HepG2 (cell line): Measurements from ENCODE around the gene INAFM2. TPM values are rescaled to one million over a fixed set of nuclear protein-coding genes. Genes with fewer than 3 reads are reported as not detected.

Source experiments
- FOXA1 ChIP-seq, 2 experiments: fragments of 450-650 bp in 1 of 2; sonication (generic) in 1 of 2; formaldehyde crosslinking in 1 of 2; IDR thresholded peaks; 2 replicates each; pipeline versions ENCODE4 v1.4.0 to v1.6.1; 2016 to 2020; ENCODE audit warnings: missing genetic modification reagents in 1 of 2
- FOXK1 ChIP-seq: sonication (generic); formaldehyde crosslinking; IDR thresholded peaks from 2 replicates; pipeline ENCODE4 v1.4.0; 2020; ENCODE audit warnings: low read depth, missing genetic modification reagents, borderline replicate concordance
- NR3C1 ChIP-seq: sonication (generic); formaldehyde crosslinking; IDR thresholded peaks from 2 replicates; pipeline ENCODE4 v1.4.0; 2020; ENCODE audit warnings: missing genetic modification reagents
- PTBP1 ChIP-seq: fragments of 200-400 bp; formaldehyde crosslinking; IDR thresholded peaks from 2 replicates; pipeline ENCODE4 v1.6.1; 2018; ENCODE audit warnings: low read length, low read depth; ENCODE audit not compliant: poor library complexity, severe bottlenecking
- RNF2 ChIP-seq: fragments of 450-650 bp; conservative IDR thresholded peaks from 2 replicates; pipeline ENCODE4 v1.6.1; 2016; ENCODE audit warnings: low read depth
- ZNF20 ChIP-seq: sonication (generic); formaldehyde crosslinking; IDR thresholded peaks from 2 replicates; pipeline ENCODE4 v1.4.0; 2020; ENCODE audit warnings: mild to moderate bottlenecking, moderate library complexity, missing genetic modification reagents
- ZSCAN30 ChIP-seq: sonication (generic); formaldehyde crosslinking; IDR thresholded peaks from 2 replicates; pipeline ENCODE4 v1.5.0; 2020; ENCODE audit warnings: mild to moderate bottlenecking, missing genetic modification reagents
- polyA plus RNA-seq, 8 experiments: library from polyadenylated mRNA; depleted of rRNA in 3 of 8; stranded (reverse) in 7 of 8; unstranded in 1 of 8; fragments of >200 nt; fragmentation: Illumina TruSeq in 4 of 8; extraction: Trizol in 4 of 8; gene quantifications; 2 replicates each; pipeline versions ENCODE4 v1.2.1 to v1.2.3, GENCODE V29; 2011 to 2016; ENCODE audit warnings: low read depth in 4 of 8, missing spikeins in 1 of 8, mixed read lengths in 1 of 8; ENCODE audit not compliant: insufficient read depth in 1 of 8
- total RNA-seq, 5 experiments: library from RNA; depleted of rRNA; stranded (reverse); fragments of >200 nt; fragmentation: Illumina TruSeq; extraction: Trizol; gene quantifications; 2 replicates each; pipeline ENCODE4 v1.2.3, GENCODE V29; 2016; ENCODE audit warnings: low read depth in 1 of 5
- TF ChIP-seq, protein P1 (sequence below): sonication (generic); formaldehyde crosslinking; IDR thresholded peaks from 2 replicates; pipeline ENCODE4 v1.4.0; 2020; ENCODE audit warnings: mild to moderate bottlenecking, missing genetic modification reagents
- TF ChIP-seq, protein P2 (sequence below): sonication (generic); formaldehyde crosslinking; IDR thresholded peaks from 2 replicates; pipeline ENCODE4 v1.4.0; 2020; ENCODE audit warnings: missing genetic modification reagents
- TF ChIP-seq, protein P3 (sequence below): IDR thresholded peaks from 2 replicates; pipeline ENCODE4 v1.6.1; 2016; ENCODE audit warnings: missing genetic modification reagents, missing compliant biosample characterization
- TF ChIP-seq, protein P4 (sequence below): sonication (generic); formaldehyde crosslinking; IDR thresholded peaks from 2 replicates; pipeline ENCODE4 v1.8.1; 2023; ENCODE audit warnings: mild to moderate bottlenecking, missing genetic modification reagents, borderline replicate concordance
- TF ChIP-seq, protein P5 (sequence below): sonication (generic); formaldehyde crosslinking; IDR thresholded peaks from 2 replicates; pipeline ENCODE4 v1.4.0; 2020; ENCODE audit warnings: missing genetic modification reagents

Gene INAFM2
- total and polyA plus RNA-seq, 2 of the 13 experiments (the other 11 are each of a cell fraction or from before 2014, with no cell fraction given) = 5.5 to 6.5 TPM

DNA sequence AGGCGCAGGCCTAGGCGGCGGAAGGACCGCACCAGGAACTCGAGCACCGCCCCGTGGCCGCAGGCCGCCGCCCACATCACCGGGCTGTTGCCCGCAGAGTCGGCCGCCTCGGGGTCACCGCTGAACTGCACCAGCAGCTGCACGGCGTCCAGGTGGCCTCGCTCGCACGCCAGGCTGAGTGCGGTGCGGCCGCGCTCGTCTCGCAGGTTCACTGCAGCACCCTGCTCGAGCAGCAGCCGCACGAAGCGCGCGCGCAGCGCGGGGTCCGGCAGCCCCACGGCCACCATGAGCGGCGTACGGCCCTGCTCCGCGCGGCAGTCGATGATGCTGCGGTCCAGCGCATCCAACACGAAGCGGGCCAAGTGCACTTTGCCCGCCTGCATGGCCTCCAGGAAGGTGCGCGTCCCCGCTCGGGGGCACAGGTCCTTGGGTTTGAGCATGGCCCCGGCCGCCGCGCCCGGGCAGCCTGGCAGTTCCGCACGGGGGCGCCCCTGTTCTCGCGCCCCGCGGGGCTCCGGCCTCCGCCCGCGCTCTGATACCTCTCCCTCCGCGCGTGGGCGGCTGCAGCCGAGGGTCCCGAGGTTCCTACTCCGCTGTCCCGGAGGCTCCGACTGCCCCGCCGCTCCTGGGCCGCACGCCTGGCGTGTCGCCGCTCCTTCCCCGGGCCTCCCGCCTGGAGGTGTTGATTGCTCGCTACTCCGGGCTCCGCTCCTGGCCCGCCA, 41.2 kb upstream of the INAFM2 start (continued):
- TF ChIP-seq, protein P1, sequence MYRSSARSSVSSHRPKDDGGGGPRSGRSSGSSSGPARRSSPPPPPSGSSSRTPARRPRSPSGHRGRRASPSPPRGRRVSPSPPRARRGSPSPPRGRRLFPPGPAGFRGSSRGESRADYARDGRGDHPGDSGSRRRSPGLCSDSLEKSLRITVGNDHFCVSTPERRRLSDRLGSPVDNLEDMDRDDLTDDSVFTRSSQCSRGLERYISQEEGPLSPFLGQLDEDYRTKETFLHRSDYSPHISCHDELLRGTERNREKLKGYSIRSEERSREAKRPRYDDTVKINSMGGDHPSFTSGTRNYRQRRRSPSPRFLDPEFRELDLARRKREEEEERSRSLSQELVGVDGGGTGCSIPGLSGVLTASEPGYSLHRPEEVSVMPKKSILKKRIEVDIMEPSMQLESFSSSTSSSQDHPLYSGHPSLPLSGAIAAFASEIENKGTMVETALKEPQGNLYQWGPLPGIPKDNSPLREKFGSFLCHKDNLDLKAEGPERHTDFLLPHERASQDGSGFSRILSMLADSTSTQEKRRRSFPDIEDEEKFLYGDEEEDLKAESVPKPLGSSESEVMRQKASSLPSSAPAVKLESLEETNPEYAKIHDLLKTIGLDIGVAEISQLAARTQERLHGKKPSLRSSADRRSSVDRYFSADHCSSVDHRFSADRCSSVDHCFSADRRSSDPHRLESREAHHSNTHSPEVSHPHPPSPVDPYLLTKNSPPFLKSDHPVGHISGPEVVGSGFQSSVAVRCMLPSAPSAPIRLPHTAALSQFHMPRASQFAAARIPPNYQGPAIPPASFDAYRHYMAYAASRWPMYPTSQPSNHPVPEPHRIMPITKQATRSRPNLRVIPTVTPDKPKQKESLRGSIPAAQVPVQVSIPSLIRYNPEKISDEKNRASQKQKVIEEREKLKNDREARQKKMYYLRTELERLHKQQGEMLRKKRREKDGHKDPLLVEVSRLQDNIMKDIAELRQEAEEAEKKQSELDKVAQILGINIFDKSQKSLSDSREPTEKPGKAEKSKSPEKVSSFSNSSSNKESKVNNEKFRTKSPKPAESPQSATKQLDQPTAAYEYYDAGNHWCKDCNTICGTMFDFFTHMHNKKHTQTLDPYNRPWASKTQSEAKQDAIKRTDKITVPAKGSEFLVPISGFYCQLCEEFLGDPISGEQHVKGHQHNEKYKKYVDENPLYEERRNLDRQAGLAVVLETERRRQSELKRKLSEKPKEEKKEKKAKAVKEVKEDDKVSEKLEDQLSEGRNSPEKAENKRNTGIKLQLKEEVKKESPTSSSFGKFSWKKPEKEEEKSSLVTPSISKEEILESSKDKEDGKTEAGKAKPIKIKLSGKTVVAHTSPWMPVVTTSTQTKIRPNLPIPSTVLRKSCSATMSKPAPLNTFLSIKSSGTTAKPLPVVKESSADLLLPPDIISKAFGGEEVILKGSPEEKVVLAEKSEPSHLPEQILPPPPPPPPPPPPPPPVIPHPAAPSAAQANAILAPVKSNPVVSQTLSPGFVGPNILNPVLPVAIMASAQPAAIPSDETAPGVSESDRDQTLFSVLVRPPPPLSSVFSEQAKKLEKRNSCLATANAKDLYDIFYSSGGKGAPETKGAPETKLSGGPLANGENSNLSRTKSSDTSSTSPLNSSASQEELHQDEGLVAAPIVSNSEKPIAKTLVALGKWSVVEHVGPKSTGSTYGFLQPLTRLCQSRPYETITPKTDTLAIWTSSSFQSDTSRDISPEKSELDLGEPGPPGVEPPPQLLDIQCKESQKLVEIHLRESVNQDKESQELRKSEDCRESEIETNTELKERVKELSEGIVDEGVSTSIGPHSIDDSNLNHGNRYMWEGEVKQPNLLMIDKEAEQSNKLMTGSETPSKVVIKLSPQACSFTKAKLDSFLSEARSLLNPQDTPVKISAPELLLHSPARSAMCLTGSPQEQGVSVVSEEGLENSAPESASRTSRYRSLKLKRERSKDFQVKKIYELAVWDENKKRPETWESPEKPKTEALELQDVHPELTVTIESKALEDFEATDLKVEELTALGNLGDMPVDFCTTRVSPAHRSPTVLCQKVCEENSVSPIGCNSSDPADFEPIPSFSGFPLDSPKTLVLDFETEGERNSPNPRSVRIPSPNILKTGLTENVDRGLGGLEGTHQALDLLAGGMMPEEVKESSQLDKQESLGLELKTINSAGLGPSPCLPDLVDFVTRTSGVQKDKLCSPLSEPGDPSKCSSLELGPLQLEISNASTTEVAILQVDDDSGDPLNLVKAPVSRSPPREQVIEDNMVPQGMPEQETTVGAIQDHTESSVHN (CRISPR knock-in tag) = no peak
- TF ChIP-seq, protein P2, sequence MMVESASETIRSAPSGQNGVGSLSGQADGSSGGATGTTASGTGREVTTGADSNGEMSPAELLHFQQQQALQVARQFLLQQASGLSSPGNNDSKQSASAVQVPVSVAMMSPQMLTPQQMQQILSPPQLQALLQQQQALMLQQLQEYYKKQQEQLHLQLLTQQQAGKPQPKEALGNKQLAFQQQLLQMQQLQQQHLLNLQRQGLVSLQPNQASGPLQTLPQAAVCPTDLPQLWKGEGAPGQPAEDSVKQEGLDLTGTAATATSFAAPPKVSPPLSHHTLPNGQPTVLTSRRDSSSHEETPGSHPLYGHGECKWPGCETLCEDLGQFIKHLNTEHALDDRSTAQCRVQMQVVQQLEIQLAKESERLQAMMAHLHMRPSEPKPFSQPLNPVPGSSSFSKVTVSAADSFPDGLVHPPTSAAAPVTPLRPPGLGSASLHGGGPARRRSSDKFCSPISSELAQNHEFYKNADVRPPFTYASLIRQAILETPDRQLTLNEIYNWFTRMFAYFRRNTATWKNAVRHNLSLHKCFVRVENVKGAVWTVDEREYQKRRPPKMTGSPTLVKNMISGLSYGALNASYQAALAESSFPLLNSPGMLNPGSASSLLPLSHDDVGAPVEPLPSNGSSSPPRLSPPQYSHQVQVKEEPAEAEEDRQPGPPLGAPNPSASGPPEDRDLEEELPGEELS (CRISPR knock-in tag) = no peak
- TF ChIP-seq PTBP1 (no peak), FOXA1 (IDR thresholded peaks at IDR 0.05) (no peak), FOXA1 (CRISPR knock-in tag; IDR thresholded peaks at IDR 0.05) (no peak), ZSCAN30 (no peak), RNF2 (no peak; the same call in 1 of the 2 replicates), ZNF20 (CRISPR knock-in tag) (no peak), FOXK1 (CRISPR knock-in tag) (no peak), NR3C1 (CRISPR knock-in tag) (no peak)
- TF ChIP-seq, protein P3, sequence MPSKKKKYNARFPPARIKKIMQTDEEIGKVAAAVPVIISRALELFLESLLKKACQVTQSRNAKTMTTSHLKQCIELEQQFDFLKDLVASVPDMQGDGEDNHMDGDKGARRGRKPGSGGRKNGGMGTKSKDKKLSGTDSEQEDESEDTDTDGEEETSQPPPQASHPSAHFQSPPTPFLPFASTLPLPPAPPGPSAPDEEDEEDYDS (CRISPR knock-in tag) = no peak
- TF ChIP-seq, protein P4, sequence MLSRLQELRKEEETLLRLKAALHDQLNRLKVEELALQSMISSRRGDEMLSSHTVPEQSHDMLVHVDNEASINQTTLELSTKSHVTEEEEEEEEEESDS (CRISPR knock-in tag) = no peak
- TF ChIP-seq, protein P5, sequence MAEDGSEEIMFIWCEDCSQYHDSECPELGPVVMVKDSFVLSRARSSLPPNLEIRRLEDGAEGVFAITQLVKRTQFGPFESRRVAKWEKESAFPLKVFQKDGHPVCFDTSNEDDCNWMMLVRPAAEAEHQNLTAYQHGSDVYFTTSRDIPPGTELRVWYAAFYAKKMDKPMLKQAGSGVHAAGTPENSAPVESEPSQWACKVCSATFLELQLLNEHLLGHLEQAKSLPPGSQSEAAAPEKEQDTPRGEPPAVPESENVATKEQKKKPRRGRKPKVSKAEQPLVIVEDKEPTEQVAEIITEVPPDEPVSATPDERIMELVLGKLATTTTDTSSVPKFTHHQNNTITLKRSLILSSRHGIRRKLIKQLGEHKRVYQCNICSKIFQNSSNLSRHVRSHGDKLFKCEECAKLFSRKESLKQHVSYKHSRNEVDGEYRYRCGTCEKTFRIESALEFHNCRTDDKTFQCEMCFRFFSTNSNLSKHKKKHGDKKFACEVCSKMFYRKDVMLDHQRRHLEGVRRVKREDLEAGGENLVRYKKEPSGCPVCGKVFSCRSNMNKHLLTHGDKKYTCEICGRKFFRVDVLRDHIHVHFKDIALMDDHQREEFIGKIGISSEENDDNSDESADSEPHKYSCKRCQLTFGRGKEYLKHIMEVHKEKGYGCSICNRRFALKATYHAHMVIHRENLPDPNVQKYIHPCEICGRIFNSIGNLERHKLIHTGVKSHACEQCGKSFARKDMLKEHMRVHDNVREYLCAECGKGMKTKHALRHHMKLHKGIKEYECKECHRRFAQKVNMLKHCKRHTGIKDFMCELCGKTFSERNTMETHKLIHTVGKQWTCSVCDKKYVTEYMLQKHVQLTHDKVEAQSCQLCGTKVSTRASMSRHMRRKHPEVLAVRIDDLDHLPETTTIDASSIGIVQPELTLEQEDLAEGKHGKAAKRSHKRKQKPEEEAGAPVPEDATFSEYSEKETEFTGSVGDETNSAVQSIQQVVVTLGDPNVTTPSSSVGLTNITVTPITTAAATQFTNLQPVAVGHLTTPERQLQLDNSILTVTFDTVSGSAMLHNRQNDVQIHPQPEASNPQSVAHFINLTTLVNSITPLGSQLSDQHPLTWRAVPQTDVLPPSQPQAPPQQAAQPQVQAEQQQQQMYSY (CRISPR knock-in tag) = 0 out of 2 replicates have a peak, but pooled peaks have one; percentile 22
